Measurements from ENCODE around the gene VARS2.

DNA sequence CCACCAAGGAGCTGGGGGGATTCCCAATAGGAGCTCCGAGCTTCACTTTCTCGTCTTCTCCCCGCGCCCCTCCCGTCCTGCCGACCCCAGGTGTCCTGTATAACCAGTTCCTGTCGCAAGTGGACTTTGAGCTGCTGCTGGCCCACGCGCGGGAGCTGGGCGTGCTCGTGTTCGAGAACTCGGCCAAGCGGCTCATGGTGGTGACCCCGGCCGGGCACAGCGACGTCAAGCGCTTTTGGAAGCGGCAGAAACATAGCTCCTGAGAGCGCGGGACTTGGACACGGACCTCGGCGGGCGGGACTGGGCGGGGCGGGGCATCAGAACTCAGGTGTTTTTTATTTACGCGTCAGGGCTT is 340 bp upstream of the VARS2 start:
- TF ChIP-seq, protein P1, sequence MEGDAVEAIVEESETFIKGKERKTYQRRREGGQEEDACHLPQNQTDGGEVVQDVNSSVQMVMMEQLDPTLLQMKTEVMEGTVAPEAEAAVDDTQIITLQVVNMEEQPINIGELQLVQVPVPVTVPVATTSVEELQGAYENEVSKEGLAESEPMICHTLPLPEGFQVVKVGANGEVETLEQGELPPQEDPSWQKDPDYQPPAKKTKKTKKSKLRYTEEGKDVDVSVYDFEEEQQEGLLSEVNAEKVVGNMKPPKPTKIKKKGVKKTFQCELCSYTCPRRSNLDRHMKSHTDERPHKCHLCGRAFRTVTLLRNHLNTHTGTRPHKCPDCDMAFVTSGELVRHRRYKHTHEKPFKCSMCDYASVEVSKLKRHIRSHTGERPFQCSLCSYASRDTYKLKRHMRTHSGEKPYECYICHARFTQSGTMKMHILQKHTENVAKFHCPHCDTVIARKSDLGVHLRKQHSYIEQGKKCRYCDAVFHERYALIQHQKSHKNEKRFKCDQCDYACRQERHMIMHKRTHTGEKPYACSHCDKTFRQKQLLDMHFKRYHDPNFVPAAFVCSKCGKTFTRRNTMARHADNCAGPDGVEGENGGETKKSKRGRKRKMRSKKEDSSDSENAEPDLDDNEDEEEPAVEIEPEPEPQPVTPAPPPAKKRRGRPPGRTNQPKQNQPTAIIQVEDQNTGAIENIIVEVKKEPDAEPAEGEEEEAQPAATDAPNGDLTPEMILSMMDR (IDR thresholded peaks at IDR 0.05): no peak
- no peak for TF ChIP-seq POLR2A (IDR thresholded peaks at IDR 0.05)

Measured in Peyer's patch (tissue), 4 donors.